Hematopoietic multipotent progenitor cell treated with erythropoietin and hydrocortisone succinate and interleukin-3 and kit ligand, for 6 days (in vitro differentiated cells): ENCODE results near the gene PDE4B.

Source experiments
- DNase-seq: peaks from one replicate; pipeline ENCODE4 v3.0.0-alpha.2; 2015

PDE4B gene

GRCh38 chr1:66271216-66271903 lies 478.7 kb downstream of the PDE4B start:
- DNase-seq = no peak

GRCh38 chr1:66271904-66272254 lies 479.2 kb downstream of the PDE4B start:
- no peak for DNase-seq

- DNase-seq = no peak
These were observed 481.0 kb downstream of the PDE4B start for GRCh38 chr1:66273656-66274055.

- no peak for DNase-seq
These were observed 481.9 kb downstream of the PDE4B start for GRCh38 chr1:66274634-66275033.

GRCh38 chr1:66275083-66275482 lies 482.4 kb downstream of the PDE4B start:
- DNase-seq = peak; percentile 36

- no peak for DNase-seq
These were observed 482.9 kb downstream of the PDE4B start for GRCh38 chr1:66275601-66276023.

- DNase-seq = peak; percentile 63
These were observed 483.5 kb downstream of the PDE4B start for GRCh38 chr1:66276218-66276617.

GRCh38 chr1:66278260-66279021 lies 485.7 kb downstream of the PDE4B start:
- peak; percentile 34 for DNase-seq

- DNase-seq = no peak
These were observed 489.1 kb downstream of the PDE4B start for GRCh38 chr1:66281808-66282207.

GRCh38 chr1:66282343-66282852 lies 489.7 kb downstream of the PDE4B start:
- no peak for DNase-seq

DNA sequence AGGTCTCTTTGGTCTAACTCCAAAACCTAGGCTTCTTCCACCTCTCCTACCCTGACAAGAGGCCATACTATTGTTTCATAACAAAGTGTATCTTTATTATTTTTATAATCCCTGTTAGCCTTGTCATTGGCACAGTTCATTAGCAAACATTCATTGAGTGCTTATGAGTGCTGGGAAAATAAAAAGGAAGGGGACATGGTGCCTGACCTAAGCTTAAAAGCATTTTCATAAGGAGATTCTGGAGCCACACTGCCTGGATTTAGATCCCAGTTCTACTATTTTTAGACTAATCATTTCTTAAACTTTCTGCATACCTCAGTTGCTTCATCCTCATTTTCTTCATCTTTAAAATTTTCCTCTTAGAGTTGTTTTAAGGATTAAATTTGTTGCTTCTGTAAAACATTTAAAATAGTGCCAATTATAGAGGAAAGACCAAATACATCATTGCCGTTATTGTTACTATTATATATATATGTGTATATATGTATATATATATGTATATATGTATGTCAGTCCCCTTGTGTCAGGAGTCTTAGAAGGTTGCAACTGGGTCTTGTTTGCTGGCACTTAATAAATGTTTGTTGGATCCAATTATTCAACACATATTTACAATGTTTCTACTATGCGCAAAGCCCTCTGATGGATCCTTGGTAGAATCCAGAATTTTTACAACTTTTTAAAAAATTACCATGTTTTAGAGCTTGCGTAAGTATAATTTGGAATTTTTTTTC lies 490.4 kb downstream of the PDE4B start:
- no peak for DNase-seq

GRCh38 chr1:66283622-66284041 lies 490.9 kb downstream of the PDE4B start:
- DNase-seq = no peak

DNA sequence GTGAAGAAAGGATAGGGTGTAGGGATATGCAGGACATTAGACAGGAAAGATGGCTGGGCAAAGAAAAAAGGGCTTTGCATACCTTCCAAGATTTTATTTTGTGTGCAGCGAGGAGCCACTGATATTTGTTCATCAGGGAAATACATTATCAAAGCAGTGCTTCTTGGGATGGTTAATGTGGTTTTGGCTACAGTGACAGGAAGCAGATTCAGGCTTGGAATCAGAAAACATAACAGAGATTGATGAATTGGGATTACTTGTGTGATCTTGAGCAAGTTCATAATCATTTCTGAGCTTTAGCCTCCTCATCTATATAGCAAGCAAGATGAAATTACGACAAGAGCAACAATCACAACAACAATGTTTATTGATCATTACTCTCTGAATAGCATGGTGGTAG lies 492.1 kb downstream of the PDE4B start:
- no peak for DNase-seq

GRCh38 chr1:66285618-66286270 lies 493.0 kb downstream of the PDE4B start:
- DNase-seq = no peak

- no peak for DNase-seq
These were observed 493.6 kb downstream of the PDE4B start for GRCh38 chr1:66286307-66286706.

GRCh38 chr1:66288048-66288447 lies 495.4 kb downstream of the PDE4B start:
- no peak for DNase-seq

- no peak for DNase-seq
These were observed 498.3 kb downstream of the PDE4B start for GRCh38 chr1:66290761-66291530.

DNA sequence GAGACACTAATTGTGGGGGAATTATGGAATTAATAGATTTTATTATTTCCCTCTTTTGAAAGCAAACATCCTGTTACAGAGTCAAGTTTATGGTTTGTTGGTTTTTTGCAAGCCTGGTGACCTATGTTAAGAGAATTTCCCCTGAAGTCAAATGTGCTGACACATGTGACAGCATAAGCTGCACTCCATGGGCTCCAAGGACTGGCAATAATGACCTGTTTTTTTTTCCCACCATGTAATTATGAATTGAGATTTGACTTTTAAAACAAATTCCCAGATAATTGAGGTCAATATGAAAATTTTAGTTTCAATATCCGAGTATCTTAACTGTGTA lies 498.8 kb downstream of the PDE4B start:
- DNase-seq = no peak

GRCh38 chr1:66292305-66292704 lies 499.6 kb downstream of the PDE4B start:
- no peak for DNase-seq

GRCh38 chr1:66292944-66293343 lies 500.2 kb downstream of the PDE4B start:
- DNase-seq = no peak

GRCh38 chr1:66294707-66295370 lies 502.1 kb downstream of the PDE4B start:
- no peak for DNase-seq

- no peak for DNase-seq
These were observed 503.1 kb downstream of the PDE4B start for GRCh38 chr1:66295803-66296202.
